GM12874 (cell line): Measurements from ENCODE around the gene RALGPS2.

Experiments used
- TF ChIP-seq, protein P1 (sequence below): IDR thresholded peaks from 2 replicates; pipeline ENCODE4 v1.5.1; 2011; ENCODE audit warnings: low read depth, mild to moderate bottlenecking, control low read depth, low read length, moderate library complexity; ENCODE audit not compliant: insufficient read depth

RALGPS2 gene

DNA sequence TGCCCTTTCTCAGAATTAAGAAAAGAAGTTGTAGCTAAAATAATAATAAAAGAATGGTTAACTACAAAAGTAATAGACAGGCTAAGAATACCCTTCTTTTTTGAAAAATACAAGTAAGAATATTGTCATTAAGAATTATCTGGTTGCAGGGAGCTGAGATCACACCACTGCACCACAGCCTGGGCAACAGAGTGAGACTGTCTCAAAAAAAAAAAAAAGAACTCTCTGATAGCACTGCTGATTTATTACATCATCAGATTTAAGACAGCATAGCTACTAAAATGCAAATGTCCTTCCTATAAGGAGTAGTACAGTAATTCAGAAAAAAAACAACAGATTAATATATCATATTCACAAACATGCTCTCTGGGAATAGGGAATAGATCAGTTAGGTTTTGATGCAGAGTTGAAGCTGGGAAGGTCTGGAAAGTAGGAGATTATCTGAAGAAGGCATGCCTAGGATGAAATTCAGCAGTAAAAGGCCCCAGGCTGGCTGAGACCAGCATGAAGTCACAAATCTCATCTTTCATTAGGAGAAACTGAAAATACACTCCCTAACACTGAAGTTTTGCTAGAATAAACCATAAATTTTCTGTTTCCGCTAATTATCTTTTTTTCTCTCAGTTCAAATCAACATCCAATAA lies 176.6 kb downstream of the RALGPS2 start:
- TF ChIP-seq, protein P1, sequence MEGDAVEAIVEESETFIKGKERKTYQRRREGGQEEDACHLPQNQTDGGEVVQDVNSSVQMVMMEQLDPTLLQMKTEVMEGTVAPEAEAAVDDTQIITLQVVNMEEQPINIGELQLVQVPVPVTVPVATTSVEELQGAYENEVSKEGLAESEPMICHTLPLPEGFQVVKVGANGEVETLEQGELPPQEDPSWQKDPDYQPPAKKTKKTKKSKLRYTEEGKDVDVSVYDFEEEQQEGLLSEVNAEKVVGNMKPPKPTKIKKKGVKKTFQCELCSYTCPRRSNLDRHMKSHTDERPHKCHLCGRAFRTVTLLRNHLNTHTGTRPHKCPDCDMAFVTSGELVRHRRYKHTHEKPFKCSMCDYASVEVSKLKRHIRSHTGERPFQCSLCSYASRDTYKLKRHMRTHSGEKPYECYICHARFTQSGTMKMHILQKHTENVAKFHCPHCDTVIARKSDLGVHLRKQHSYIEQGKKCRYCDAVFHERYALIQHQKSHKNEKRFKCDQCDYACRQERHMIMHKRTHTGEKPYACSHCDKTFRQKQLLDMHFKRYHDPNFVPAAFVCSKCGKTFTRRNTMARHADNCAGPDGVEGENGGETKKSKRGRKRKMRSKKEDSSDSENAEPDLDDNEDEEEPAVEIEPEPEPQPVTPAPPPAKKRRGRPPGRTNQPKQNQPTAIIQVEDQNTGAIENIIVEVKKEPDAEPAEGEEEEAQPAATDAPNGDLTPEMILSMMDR: no peak

DNA sequence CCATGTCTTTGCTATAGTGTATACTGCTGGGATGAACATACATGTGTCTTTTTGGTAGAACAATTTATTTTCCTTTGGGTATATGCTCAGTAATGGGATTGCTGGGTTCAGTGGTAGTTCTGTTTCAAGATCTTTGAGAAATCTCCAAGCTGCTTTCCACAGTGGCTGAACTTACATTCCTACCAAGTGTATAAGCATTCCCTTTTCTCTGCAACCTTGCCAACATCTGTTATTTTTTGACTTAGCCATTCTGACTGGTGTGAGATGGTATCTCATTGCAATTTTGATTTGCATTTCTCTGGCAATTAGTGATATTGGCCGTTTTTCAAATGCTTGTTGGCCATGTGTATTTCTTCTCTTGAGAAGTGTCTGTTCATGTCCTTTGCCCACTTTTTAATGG lies 183.3 kb downstream of the RALGPS2 start:
- TF ChIP-seq, protein P1: no peak

DNA sequence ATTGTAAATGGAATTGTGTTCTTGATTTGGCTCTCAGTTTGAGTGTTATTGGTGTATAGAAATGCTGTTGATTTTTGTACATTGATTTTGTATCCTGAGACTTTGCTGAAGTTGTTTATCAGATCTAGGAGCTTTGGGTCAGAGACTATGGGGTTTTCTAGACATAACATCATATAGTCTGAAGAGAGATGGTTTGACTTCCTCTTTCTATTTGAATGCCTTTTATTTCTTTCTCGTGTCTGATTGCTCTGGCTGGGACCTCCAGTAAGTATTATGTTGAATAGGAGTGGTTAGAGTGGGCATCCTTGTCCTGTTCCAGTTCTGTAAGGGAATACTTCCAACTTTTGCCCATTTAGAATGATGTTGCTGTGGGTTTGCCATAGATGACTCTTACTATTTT lies 185.0 kb downstream of the RALGPS2 start:
- TF ChIP-seq, protein P1: no peak

DNA sequence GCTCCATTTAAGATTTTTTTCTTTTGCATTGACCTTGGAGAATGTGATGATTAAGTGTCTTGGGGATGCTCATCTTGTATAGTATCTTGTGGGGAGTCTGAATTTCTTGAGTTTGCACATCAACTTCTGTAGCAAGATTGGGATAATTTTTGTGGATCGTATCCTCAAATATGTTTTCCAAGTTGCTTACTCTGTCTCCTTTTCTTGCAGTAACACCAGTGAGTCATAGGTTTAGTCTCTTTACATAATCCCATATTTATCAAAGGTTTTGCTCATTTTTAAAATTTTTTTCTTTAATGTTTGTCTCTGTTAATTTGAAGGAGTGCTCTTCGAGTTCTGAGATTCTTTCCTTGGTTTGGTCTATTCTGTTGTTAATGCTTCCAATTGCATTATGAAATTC lies 187.6 kb downstream of the RALGPS2 start:
- TF ChIP-seq, protein P1: no peak

DNA sequence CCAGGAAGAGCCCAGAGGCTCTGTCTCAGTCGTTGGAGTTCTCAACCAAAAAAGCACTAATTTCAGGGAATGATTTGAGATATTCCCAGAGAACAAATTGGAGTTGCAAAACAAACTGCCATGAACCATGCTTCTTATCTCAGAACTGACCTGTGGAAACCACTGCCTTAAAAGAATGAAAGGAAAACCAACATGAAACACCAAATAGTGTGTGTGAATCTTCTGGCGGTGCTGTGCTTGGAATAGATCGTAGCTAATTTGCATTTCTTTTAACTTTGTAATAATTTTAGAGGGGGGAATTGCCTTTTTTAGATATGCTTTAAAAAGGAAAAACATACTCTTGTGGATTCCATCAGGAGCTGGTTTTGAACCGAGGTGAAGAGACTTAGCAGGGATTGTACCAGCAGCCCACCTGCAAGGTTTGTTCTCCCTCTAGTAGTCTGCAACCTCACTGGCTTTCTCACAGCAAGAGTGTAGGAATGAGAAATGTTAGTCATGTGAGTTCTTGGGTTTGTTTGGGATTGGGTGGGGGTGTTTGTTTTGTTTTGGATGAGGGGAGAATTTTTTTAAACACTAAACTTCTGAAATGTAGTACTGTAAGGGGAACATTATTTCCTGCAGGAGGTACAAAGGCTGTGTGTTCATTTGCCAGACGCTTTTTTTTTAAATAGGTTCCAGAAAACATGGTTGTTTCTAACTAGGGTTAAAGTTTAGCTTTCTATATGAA lies 191.6 kb downstream of the RALGPS2 start:
- TF ChIP-seq, protein P1: no peak

DNA sequence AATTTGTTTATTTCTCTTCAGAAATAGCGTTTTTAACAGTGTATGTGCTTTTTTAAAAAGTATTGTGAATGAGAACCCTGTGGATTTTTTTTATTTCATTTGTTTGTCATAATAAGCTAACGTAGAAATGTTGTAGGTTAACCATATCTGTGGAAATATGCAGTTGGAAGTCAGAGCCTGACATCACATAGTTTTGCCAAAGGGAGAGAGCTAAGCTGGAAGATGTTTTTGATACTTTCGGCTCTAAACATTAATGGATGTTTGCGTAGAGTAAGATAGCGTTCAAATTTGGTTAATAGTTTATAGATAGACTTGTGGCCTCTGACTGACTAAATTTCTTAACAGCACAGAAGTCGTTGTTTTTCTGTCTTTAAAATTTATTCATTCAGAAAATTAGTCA lies 193.3 kb downstream of the RALGPS2 start:
- TF ChIP-seq, protein P1: no peak

DNA sequence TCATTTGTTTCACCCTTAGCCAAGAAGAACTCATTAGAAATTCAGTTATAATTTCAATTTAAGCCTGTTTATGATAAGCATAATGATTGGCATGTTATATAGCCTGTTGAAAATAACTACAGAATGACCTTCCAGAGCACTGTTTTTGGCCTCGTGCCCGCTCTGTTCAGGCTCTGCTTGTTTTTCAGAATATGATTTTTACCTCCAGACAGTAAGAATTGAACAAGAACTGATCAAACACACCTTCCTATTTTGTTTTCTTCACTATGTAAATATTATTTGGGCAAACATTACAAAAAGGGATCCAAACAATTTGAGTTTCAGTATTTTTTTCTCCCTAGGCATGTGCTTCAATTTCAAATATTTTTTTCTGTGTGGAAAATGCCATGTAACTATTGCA lies 193.9 kb downstream of the RALGPS2 start:
- TF ChIP-seq, protein P1: no peak
